Measurements from ENCODE around the gene TM2D1. TPM values are rescaled to one million over a fixed set of nuclear protein-coding genes. Genes with fewer than 3 reads are reported as not detected.

Gene TM2D1
- polyA plus RNA-seq, 1 experiment, result 56.5 TPM

- H3K27ac ChIP-seq (ENCODE audit: low read depth, low read length), result no peak overlapping the region
- ChIA-PET POLR2A (no interaction called here), CTCF (no interaction called here)
- DNase-seq (ENCODE audit: low read depth, low spot score), result peak; percentile 10
- no peak for TF ChIP-seq CTCF (IDR thresholded peaks at IDR 0.05; ENCODE audit: low read depth, low read length)
- no peaks in the 10 kb centered on the region for H3K9me3 ChIP-seq (ENCODE audit: control insufficient read depth, insufficient read depth, low read length)
- H3K27me3 ChIP-seq (ENCODE audit: control insufficient read depth, insufficient read depth, low read length), result no peaks in the 10 kb centered on the region
- no peak overlapping the region for H3K4me3 ChIP-seq (ENCODE audit: low read depth, low read length)
Measured at GRCh38 chr1:61674221-61674620, 50.7 kb downstream of the TM2D1 start.

GRCh38 chr1:61672376-61672775 is 52.6 kb downstream of the TM2D1 start:
- CTCF ChIA-PET, result no interaction called here
- Histone ChIP-seq H3K9me3 (ENCODE audit: control insufficient read depth, insufficient read depth, low read length) (no peaks in the 10 kb centered on the region), H3K27ac (ENCODE audit: low read depth, low read length) (no peak overlapping the region), H3K4me3 (ENCODE audit: low read depth, low read length) (no peak overlapping the region), H3K27me3 (ENCODE audit: control insufficient read depth, insufficient read depth, low read length) (no peaks in the 10 kb centered on the region)
- DNase-seq (ENCODE audit: low read depth, low spot score), result no peak
- no peak for TF ChIP-seq CTCF (IDR thresholded peaks at IDR 0.05; ENCODE audit: low read depth, low read length)
- POLR2A ChIA-PET, result no interaction called here

GRCh38 chr1:61670445-61670844 is 54.5 kb downstream of the TM2D1 start:
- H3K27me3 ChIP-seq (ENCODE audit: control insufficient read depth, insufficient read depth, low read length), result no peaks in the 10 kb centered on the region
- ChIA-PET POLR2A (no interaction called here), CTCF (no interaction called here)
- no peak overlapping the region for H3K27ac ChIP-seq (ENCODE audit: low read depth, low read length)
- TF ChIP-seq CTCF (IDR thresholded peaks at IDR 0.05; ENCODE audit: low read depth, low read length), result no peak
- no peaks in the 10 kb centered on the region for H3K9me3 ChIP-seq (ENCODE audit: control insufficient read depth, insufficient read depth, low read length)
- no peak for DNase-seq (ENCODE audit: low read depth, low spot score)
- H3K4me3 ChIP-seq (ENCODE audit: low read depth, low read length), result no peak overlapping the region

- TF ChIP-seq CTCF (IDR thresholded peaks at IDR 0.05; ENCODE audit: low read depth, low read length), result no peak
- ChIA-PET CTCF (no interaction called here), POLR2A (no interaction called here)
- no peak for DNase-seq (ENCODE audit: low read depth, low spot score)
- Histone ChIP-seq H3K9me3 (ENCODE audit: control insufficient read depth, insufficient read depth, low read length) (no peaks in the 10 kb centered on the region), H3K4me3 (ENCODE audit: low read depth, low read length) (no peak overlapping the region), H3K27me3 (ENCODE audit: control insufficient read depth, insufficient read depth, low read length) (no peaks in the 10 kb centered on the region), H3K27ac (ENCODE audit: low read depth, low read length) (no peak overlapping the region)
Measured at GRCh38 chr1:61670016-61670415, 54.9 kb downstream of the TM2D1 start.

GRCh38 chr1:61659061-61659460 is 65.9 kb downstream of the TM2D1 start:
- Histone ChIP-seq H3K9me3 (ENCODE audit: control insufficient read depth, insufficient read depth, low read length) (no peaks in the 10 kb centered on the region; the same call in 1 of the 2 replicates), H3K27me3 (ENCODE audit: control insufficient read depth, insufficient read depth, low read length) (no peaks in the 10 kb centered on the region), H3K4me3 (ENCODE audit: low read depth, low read length) (no peak overlapping the region), H3K27ac (ENCODE audit: low read depth, low read length) (no peak overlapping the region)
- CTCF ChIA-PET, result no interaction called here
- POLR2A ChIA-PET, result no interaction called here
- no peak for DNase-seq (ENCODE audit: low read depth, low spot score)
- 0 out of 2 replicates have a peak, but pooled peaks have one; percentile 6 for TF ChIP-seq CTCF (IDR thresholded peaks at IDR 0.05; ENCODE audit: low read depth, low read length)

Data from AG04450 (cell line).